WTC11 (cell line): Measurements from ENCODE around the gene ARHGEF38. TPM values are rescaled to one million over a fixed set of nuclear protein-coding genes. Genes with fewer than 3 reads are reported as not detected.

Experiments used
- ATAC-seq: fragments of 200-7000 bp; cut with Tn5 transposase; 2 replicates; pipeline ENCODE4 v1.10.0; 2021; ENCODE audit warnings: mild to moderate bottlenecking, moderate library complexity
- CTCF ChIA-PET: fragments of 300-600 bp; sonication (Branson Sonifier 250); formaldehyde crosslinking; loops from one replicate; lab custom pipeline; 2021; ENCODE audit warnings: antibody characterized with exemption; lab: Charles Lee
- POLR2A ChIA-PET: fragments of 350-600 bp; sonication (Branson Sonifier 250); formaldehyde crosslinking; loops from one replicate; lab custom pipeline; 2021; ENCODE audit warnings: antibody characterized with exemption; lab: Charles Lee
- DNase-seq: peaks from one replicate; pipeline ENCODE4 v3.0.0; 2021; ENCODE audit warnings: low spot score
- H3K27ac Mint-ChIP-seq: 2 replicates; pipeline ENCODE4 v1.8.0; 2021; ENCODE audit warnings: mixed read lengths
- H3K27me3 Mint-ChIP-seq: 2 replicates; pipeline ENCODE4 v1.8.0; 2021; ENCODE audit warnings: low read depth, mild to moderate bottlenecking, moderate library complexity, mixed read lengths
- H3K36me3 Mint-ChIP-seq: 2 replicates; pipeline ENCODE4 v1.8.0; 2021; ENCODE audit warnings: mixed read lengths
- H3K4me1 Mint-ChIP-seq: 2 replicates; pipeline ENCODE4 v1.8.0; 2022; ENCODE audit warnings: mixed read lengths
- H3K4me3 Mint-ChIP-seq: 2 replicates; pipeline ENCODE4 v1.8.0; 2021; ENCODE audit warnings: mild to moderate bottlenecking, moderate library complexity, mixed read lengths
- H3K9me3 Mint-ChIP-seq: 2 replicates; pipeline ENCODE4 v1.8.0; 2021; ENCODE audit warnings: mixed read lengths
- CBFB ChIP-seq: sonication (generic); formaldehyde crosslinking; IDR thresholded peaks from 2 replicates; pipeline ENCODE4 v1.8.1; 2022; ENCODE audit warnings: mild to moderate bottlenecking, low read depth, missing genetic modification reagents
- MXD4 ChIP-seq: fragments of 250-450 bp; sonication (Bioruptor Pico); IDR thresholded peaks from 2 replicates; pipeline ENCODE4 v1.8.0; 2021; ENCODE audit warnings: mild to moderate bottlenecking, moderate library complexity, borderline replicate concordance
- NFE2L1 ChIP-seq: sonication (generic); formaldehyde crosslinking; IDR thresholded peaks from 2 replicates; pipeline ENCODE4 v1.8.1; 2023; ENCODE audit warnings: missing genetic modification reagents
- OVOL2 ChIP-seq: fragments of 250-450 bp; sonication (Bioruptor Pico); IDR thresholded peaks from 2 replicates; pipeline ENCODE4 v1.9.0; 2021; ENCODE audit warnings: mild to moderate bottlenecking, borderline replicate concordance
- RELA ChIP-seq: sonication (generic); formaldehyde crosslinking; IDR thresholded peaks from 2 replicates; pipeline ENCODE4 v1.8.1; 2022; ENCODE audit warnings: missing genetic modification reagents, mild to moderate bottlenecking, borderline replicate concordance
- SMAD3 ChIP-seq: sonication (generic); formaldehyde crosslinking; IDR thresholded peaks from 2 replicates; pipeline ENCODE4 v1.8.0; 2022; ENCODE audit warnings: missing genetic modification reagents, mild to moderate bottlenecking, borderline replicate concordance
- SMAD4 ChIP-seq: sonication (generic); formaldehyde crosslinking; IDR thresholded peaks from 2 replicates; pipeline ENCODE4 v1.8.0; 2022; ENCODE audit warnings: mild to moderate bottlenecking, missing genetic modification reagents
- SOX15 ChIP-seq: fragments of 250-450 bp; sonication (Bioruptor Pico); IDR thresholded peaks from 2 replicates; pipeline ENCODE4 v1.9.0; 2021; ENCODE audit warnings: mild to moderate bottlenecking
- ZNF423 ChIP-seq: fragments of 250-450 bp; sonication (Bioruptor Pico); IDR thresholded peaks from 2 replicates; pipeline ENCODE4 v2.1.2; 2022; ENCODE audit warnings: mild to moderate bottlenecking, moderate library complexity
- ZNF671 ChIP-seq: fragments of 250-450 bp; sonication (Bioruptor Pico); IDR thresholded peaks from 2 replicates; pipeline ENCODE4 v1.8.0; 2021; ENCODE audit warnings: mild to moderate bottlenecking
- total RNA-seq: library from RNA; stranded (reverse); gene quantifications from 3 replicates; pipeline ENCODE4 v1.2.3, GENCODE V29; 2021
- TF ChIP-seq, protein P1 (sequence below): fragments of 250-450 bp; sonication (Bioruptor Pico); IDR thresholded peaks from 2 replicates; pipeline ENCODE4 v1.9.0; 2021; ENCODE audit warnings: mild to moderate bottlenecking, borderline replicate concordance
- TF ChIP-seq, protein P2 (sequence below): fragments of 250-450 bp; sonication (Bioruptor Pico); conservative IDR thresholded peaks from 2 replicates; pipeline ENCODE4 v1.9.0; 2021; ENCODE audit warnings: mild to moderate bottlenecking
- TF ChIP-seq, protein P3 (sequence below): sonication (generic); formaldehyde crosslinking; conservative IDR thresholded peaks from 2 replicates; pipeline ENCODE4 v1.8.1; 2023; ENCODE audit warnings: mild to moderate bottlenecking, low read depth, missing genetic modification reagents, moderate library complexity
- TF ChIP-seq, protein P4 (sequence below): sonication (generic); formaldehyde crosslinking; conservative IDR thresholded peaks from 2 replicates; pipeline ENCODE4 v1.8.1; 2022; ENCODE audit warnings: mild to moderate bottlenecking, missing genetic modification reagents
- TF ChIP-seq, protein P5 (sequence below): fragments of 250-450 bp; sonication (Bioruptor Pico); IDR thresholded peaks from 2 replicates; pipeline ENCODE4 v1.9.0; 2021; ENCODE audit warnings: mild to moderate bottlenecking
- TF ChIP-seq, protein P6 (sequence below): sonication (generic); formaldehyde crosslinking; IDR thresholded peaks from 2 replicates; pipeline ENCODE4 v1.8.1; 2023; ENCODE audit warnings: mild to moderate bottlenecking, missing genetic modification reagents, moderate library complexity
- TF ChIP-seq, protein P7 (sequence below): sonication (generic); formaldehyde crosslinking; IDR thresholded peaks from 2 replicates; pipeline ENCODE4 v1.8.1; 2022; ENCODE audit warnings: low read depth, mild to moderate bottlenecking, moderate library complexity, missing genetic modification reagents, borderline replicate concordance
- TF ChIP-seq, protein P8 (sequence below): fragments of 250-450 bp; sonication (Bioruptor Pico); IDR thresholded peaks from 2 replicates; pipeline ENCODE4 v1.9.0; 2021; ENCODE audit warnings: mild to moderate bottlenecking

ARHGEF38 gene
- total RNA-seq, 1 experiment from 2014 or later: not detected

DNA sequence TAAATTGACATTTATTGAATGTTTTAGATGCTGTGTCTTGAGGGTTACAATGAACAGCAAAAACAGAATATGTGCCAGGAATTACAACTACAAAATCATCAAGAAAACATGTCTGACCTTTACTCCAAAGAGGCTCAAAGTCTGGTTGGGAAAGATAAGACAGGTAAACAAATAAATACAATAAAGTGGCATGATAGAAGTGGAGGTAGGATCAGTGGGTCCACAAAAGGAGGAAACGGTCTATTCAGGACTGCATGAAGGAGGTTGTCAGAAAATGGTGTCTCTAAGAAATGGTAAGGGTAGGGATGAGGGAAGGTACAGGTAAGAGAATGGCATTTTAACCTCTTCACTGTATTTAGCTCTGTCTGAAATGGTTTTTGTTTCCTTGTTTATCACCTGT, 3.8 kb downstream of the ARHGEF38 start (continued):
- TF ChIP-seq SMAD4 (CRISPR knock-in tag): no peak
- TF ChIP-seq, protein P1, sequence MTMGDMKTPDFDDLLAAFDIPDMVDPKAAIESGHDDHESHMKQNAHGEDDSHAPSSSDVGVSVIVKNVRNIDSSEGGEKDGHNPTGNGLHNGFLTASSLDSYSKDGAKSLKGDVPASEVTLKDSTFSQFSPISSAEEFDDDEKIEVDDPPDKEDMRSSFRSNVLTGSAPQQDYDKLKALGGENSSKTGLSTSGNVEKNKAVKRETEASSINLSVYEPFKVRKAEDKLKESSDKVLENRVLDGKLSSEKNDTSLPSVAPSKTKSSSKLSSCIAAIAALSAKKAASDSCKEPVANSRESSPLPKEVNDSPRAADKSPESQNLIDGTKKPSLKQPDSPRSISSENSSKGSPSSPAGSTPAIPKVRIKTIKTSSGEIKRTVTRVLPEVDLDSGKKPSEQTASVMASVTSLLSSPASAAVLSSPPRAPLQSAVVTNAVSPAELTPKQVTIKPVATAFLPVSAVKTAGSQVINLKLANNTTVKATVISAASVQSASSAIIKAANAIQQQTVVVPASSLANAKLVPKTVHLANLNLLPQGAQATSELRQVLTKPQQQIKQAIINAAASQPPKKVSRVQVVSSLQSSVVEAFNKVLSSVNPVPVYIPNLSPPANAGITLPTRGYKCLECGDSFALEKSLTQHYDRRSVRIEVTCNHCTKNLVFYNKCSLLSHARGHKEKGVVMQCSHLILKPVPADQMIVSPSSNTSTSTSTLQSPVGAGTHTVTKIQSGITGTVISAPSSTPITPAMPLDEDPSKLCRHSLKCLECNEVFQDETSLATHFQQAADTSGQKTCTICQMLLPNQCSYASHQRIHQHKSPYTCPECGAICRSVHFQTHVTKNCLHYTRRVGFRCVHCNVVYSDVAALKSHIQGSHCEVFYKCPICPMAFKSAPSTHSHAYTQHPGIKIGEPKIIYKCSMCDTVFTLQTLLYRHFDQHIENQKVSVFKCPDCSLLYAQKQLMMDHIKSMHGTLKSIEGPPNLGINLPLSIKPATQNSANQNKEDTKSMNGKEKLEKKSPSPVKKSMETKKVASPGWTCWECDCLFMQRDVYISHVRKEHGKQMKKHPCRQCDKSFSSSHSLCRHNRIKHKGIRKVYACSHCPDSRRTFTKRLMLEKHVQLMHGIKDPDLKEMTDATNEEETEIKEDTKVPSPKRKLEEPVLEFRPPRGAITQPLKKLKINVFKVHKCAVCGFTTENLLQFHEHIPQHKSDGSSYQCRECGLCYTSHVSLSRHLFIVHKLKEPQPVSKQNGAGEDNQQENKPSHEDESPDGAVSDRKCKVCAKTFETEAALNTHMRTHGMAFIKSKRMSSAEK (CRISPR knock-in tag): no peak

DNA sequence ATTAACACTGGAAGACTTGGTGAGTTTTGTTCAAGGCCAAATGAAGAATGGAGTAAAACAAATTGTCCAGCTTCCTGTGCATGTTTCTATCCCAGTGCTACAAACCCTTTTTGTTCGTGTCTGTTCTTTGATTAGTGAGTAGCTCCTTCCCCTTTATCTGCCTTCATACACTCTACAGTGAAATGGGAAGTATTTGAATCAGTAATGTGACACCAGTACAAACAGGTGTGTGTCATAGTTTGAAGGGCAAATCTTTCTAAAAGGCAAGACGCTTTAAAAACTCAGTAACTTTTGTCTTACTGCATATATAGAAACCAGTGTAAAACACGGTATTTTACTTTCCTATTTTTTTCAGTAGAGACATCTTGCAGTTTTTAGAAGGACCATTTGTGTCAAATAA, 5.9 kb downstream of the ARHGEF38 start:
- no peaks in the 10 kb centered on the region for H3K36me3 Mint-ChIP-seq
- H3K27me3 Mint-ChIP-seq: peaks cover 100% of the 10 kb centered on the region
- no peak for TF ChIP-seq RELA
- TF ChIP-seq, protein P2, sequence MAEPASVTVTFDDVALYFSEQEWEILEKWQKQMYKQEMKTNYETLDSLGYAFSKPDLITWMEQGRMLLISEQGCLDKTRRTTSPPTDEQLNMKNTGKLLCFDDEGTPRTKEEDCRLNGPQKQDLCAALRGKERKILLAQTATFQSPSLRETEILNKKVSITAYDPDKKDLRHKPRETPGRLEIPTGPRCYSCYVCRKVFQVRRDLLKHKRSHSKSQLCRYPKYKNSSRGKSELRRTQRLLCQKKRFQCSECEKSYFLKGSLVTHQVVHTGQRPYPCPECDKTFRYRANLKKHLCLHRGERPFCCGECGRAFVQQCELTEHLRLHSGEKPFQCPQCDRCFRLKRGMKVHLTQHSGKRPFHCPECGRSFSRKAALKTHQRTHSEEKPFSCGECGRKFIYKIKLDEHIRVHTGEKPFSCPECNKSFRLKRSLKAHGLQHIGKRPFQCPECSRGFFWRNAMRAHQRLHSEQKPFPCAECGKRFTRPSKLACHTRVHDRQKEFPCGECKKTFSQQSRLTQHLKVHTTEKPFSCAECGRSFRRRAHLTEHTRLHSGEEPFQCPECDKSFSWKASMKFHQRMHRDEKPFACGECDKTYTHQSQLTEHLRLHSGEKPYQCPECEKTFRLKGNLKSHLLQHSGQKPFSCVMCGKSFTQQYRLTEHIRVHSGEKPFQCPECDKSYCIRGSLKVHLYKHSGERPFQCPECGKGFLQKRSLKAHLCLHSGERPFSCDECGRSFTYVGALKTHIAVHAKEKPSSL (CRISPR knock-in tag): no peak
- TF ChIP-seq SOX15: no peak
- no peak for TF ChIP-seq OVOL2 (CRISPR knock-in tag)
- TF ChIP-seq, protein P3, sequence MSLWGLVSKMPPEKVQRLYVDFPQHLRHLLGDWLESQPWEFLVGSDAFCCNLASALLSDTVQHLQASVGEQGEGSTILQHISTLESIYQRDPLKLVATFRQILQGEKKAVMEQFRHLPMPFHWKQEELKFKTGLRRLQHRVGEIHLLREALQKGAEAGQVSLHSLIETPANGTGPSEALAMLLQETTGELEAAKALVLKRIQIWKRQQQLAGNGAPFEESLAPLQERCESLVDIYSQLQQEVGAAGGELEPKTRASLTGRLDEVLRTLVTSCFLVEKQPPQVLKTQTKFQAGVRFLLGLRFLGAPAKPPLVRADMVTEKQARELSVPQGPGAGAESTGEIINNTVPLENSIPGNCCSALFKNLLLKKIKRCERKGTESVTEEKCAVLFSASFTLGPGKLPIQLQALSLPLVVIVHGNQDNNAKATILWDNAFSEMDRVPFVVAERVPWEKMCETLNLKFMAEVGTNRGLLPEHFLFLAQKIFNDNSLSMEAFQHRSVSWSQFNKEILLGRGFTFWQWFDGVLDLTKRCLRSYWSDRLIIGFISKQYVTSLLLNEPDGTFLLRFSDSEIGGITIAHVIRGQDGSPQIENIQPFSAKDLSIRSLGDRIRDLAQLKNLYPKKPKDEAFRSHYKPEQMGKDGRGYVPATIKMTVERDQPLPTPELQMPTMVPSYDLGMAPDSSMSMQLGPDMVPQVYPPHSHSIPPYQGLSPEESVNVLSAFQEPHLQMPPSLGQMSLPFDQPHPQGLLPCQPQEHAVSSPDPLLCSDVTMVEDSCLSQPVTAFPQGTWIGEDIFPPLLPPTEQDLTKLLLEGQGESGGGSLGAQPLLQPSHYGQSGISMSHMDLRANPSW (CRISPR knock-in tag): no peak
- TF ChIP-seq CBFB (CRISPR knock-in tag): no peak
- TF ChIP-seq, protein P4, sequence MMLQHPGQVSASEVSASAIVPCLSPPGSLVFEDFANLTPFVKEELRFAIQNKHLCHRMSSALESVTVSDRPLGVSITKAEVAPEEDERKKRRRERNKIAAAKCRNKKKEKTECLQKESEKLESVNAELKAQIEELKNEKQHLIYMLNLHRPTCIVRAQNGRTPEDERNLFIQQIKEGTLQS (CRISPR knock-in tag): no peak
- TF ChIP-seq ZNF423 (CRISPR knock-in tag): no peak
- TF ChIP-seq, protein P5, sequence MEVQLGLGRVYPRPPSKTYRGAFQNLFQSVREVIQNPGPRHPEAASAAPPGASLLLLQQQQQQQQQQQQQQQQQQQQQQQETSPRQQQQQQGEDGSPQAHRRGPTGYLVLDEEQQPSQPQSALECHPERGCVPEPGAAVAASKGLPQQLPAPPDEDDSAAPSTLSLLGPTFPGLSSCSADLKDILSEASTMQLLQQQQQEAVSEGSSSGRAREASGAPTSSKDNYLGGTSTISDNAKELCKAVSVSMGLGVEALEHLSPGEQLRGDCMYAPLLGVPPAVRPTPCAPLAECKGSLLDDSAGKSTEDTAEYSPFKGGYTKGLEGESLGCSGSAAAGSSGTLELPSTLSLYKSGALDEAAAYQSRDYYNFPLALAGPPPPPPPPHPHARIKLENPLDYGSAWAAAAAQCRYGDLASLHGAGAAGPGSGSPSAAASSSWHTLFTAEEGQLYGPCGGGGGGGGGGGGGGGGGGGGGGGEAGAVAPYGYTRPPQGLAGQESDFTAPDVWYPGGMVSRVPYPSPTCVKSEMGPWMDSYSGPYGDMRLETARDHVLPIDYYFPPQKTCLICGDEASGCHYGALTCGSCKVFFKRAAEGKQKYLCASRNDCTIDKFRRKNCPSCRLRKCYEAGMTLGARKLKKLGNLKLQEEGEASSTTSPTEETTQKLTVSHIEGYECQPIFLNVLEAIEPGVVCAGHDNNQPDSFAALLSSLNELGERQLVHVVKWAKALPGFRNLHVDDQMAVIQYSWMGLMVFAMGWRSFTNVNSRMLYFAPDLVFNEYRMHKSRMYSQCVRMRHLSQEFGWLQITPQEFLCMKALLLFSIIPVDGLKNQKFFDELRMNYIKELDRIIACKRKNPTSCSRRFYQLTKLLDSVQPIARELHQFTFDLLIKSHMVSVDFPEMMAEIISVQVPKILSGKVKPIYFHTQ: no peak
- TF ChIP-seq NFE2L1: no peak
- TF ChIP-seq, protein P6, sequence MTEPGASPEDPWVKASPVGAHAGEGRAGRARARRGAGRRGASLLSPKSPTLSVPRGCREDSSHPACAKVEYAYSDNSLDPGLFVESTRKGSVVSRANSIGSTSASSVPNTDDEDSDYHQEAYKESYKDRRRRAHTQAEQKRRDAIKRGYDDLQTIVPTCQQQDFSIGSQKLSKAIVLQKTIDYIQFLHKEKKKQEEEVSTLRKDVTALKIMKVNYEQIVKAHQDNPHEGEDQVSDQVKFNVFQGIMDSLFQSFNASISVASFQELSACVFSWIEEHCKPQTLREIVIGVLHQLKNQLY (CRISPR knock-in tag): no peak
- no peak for TF ChIP-seq MXD4
- TF ChIP-seq, protein P7, sequence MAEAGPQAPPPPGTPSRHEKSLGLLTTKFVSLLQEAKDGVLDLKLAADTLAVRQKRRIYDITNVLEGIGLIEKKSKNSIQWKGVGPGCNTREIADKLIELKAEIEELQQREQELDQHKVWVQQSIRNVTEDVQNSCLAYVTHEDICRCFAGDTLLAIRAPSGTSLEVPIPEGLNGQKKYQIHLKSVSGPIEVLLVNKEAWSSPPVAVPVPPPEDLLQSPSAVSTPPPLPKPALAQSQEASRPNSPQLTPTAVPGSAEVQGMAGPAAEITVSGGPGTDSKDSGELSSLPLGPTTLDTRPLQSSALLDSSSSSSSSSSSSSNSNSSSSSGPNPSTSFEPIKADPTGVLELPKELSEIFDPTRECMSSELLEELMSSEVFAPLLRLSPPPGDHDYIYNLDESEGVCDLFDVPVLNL (CRISPR knock-in tag): no peak
- TF ChIP-seq ZNF671: no peak
- TF ChIP-seq, protein P8, sequence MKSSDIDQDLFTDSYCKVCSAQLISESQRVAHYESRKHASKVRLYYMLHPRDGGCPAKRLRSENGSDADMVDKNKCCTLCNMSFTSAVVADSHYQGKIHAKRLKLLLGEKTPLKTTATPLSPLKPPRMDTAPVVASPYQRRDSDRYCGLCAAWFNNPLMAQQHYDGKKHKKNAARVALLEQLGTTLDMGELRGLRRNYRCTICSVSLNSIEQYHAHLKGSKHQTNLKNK: no peak
- no peak for TF ChIP-seq SMAD3 (CRISPR knock-in tag)
- ATAC-seq: no peak
- ChIA-PET POLR2A (no interaction called here), CTCF (interaction anchor here (0.7 kb wide), 1 partner anchor 13 kb away, joined by 3 read pairs; no protein-coding TSS in a partner anchor)
- DNase-seq: no peak
- no peak overlapping the region for H3K4me3 Mint-ChIP-seq
- H3K9me3 Mint-ChIP-seq: no peaks in the 10 kb centered on the region
- no peak overlapping the region for H3K27ac Mint-ChIP-seq
- H3K4me1 Mint-ChIP-seq: peaks cover 13% of the 10 kb centered on the region
